HCT116 (cell line): Measurements from ENCODE around the gene TOPAZ1.

Experiments
- CBX3 ChIP-seq: IDR thresholded peaks from 2 replicates; pipeline ENCODE4 v1.6.1; 2012; ENCODE audit warnings: low read depth
- CTCF ChIP-seq, 3 experiments: fragments of 200-600 bp in 1 of 3; sonication (generic) in 1 of 3; IDR thresholded peaks in 2 of 3; conservative IDR thresholded peaks in 1 of 3; 2 replicates each; pipeline ENCODE4 v1.5.1; 2012 to 2017; ENCODE audit warnings: low read depth in 2 of 3, low read length in 2 of 3, antibody characterized with exemption in 1 of 3, borderline replicate concordance in 1 of 3, control low read depth in 1 of 3, mild to moderate bottlenecking in 1 of 3, mixed read lengths in 1 of 3, mixed run types in 1 of 3, moderate library complexity in 1 of 3; ENCODE audit not compliant: insufficient read depth in 1 of 3
- EZH2 ChIP-seq: fragments of 200-600 bp; sonication (generic); IDR thresholded peaks from 2 replicates; pipeline ENCODE4 v1.6.1; 2017; ENCODE audit warnings: antibody characterized with exemption, mixed run types
- EZH2phosphoT487 ChIP-seq: fragments of 200-600 bp; IDR thresholded peaks from 2 replicates; pipeline ENCODE4 v1.6.1; 2018; ENCODE audit warnings: antibody characterized with exemption, borderline replicate concordance
- JUND ChIP-seq: IDR thresholded peaks from 2 replicates; pipeline ENCODE4 v1.6.1; 2012
- POLR2A ChIP-seq: IDR thresholded peaks from 2 replicates; pipeline ENCODE4 v1.7.0; 2011; ENCODE audit warnings: borderline replicate concordance; ENCODE audit not compliant: insufficient read depth, insufficient read length; ENCODE audit errors: extremely low read depth
- POLR2AphosphoS5 ChIP-seq: IDR thresholded peaks from 2 replicates; pipeline ENCODE4 v1.6.1; 2011; ENCODE audit warnings: mild to moderate bottlenecking, low read depth, low read length, moderate library complexity
- REST ChIP-seq: IDR thresholded peaks from 2 replicates; pipeline ENCODE4 v1.6.1; 2012; ENCODE audit warnings: low read depth
- SP1 ChIP-seq: IDR thresholded peaks from 2 replicates; pipeline ENCODE4 v1.6.1; 2012; ENCODE audit warnings: low read depth
- ZNF274 ChIP-seq: fragments of 200-500 bp; sonication (Bioruptor generic); IDR thresholded peaks from 2 replicates; pipeline ENCODE4 v1.6.1; 2014; ENCODE audit warnings: mild to moderate bottlenecking, low read depth, low read length, inconsistent platforms

GRCh38 chr3:44277925-44278324 is 36.2 kb downstream of the TOPAZ1 start:
- TF ChIP-seq CTCF (IDR thresholded peaks at IDR 0.05 in 2 of 3, conservative IDR thresholded peaks at IDR 0.05 in 1 of 3; ENCODE audit: borderline replicate concordance in 1 of 3, insufficient read depth in 1 of 3, low read depth in 2 of 3, low read length in 2 of 3) (no peak), CBX3 (no peak), ZNF274 (no peak), SP1 (no peak), POLR2AphosphoS5 (no peak), JUND (no peak), REST (no peak), POLR2A (no peak), EZH2phosphoT487 (no peak), EZH2 (no peak)
